GM19240 (cell line): Measurements from ENCODE around the gene CDKN1B.
"Not testable (repeated sequence)": the region's sequence is repeated elsewhere in the genome, so short reads cannot be mapped to it uniquely, and the experiment has no call there.

Experiments used
- DNase-seq: peaks from one replicate; pipeline ENCODE4 v3.0.0; 2011; ENCODE audit warnings: low spot score; ENCODE audit not compliant: insufficient read length

Gene CDKN1B

GRCh38 chr12:12723681-12724420, 6.7 kb downstream of the CDKN1B start:
- DNase-seq, result no peak

- DNase-seq, result no peak
These were observed 7.4 kb downstream of the CDKN1B start for GRCh38 chr12:12724421-12725085.

GRCh38 chr12:12725086-12725955, 8.2 kb downstream of the CDKN1B start:
- DNase-seq, result peak; percentile 60

DNA sequence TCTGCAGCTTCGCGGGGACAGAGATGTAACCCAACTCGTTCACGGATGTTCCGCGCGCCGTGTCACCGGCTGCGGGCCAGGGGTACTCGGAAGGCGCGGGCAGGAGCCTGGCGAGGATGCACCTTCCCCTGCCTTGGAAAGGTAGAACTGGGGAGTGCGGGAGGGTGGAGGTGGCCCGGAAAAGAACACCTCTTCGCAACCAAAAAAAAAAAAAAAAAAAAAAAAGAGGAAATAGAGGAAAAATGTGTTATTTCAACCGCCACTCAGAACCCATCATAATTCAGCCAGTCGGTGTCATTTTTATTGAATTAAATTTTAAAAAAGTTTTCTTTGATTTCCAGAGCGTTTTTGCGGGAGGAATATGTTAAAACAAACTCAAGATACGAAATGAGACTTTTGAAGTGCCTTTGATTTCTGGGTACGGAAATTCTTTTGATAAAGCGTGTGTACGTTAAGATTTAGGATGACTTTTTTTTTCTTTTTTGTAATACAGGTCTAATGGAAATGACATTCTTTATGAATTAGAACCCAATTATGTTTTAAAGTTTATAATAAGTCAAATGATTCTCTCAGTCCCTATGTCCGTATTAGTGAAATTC, 8.9 kb downstream of the CDKN1B start:
- no peak for DNase-seq

DNA sequence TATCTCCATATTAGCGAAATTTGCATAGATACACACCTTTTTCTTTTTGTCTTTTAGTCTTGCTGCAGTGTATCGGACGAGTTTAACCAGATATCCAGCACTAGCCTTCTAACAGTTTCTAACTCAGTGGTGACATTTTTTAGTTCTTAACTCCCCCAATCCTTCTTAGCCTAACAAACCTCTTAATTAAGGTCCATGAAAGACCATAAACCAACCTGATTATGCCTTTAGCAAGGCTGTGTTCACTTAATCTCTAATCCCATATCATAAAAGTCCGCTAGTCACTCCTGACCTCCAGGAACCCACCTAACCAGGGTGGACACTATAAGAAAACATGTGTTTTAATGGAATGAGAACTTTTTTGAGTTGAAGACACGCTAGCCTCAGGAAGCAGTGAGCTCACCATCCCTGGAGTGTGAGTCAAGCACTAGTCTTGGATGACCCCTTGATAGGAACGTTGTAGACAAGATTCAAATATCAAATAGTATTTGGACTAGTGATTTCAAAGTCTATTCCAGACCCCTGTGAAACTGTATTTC, 9.5 kb downstream of the CDKN1B start:
- DNase-seq, result no peak

GRCh38 chr12:12731178-12731577, 14.0 kb downstream of the CDKN1B start:
- no peak for DNase-seq

- DNase-seq, result no peak
These were observed 14.6 kb downstream of the CDKN1B start for GRCh38 chr12:12731785-12732184.

DNA sequence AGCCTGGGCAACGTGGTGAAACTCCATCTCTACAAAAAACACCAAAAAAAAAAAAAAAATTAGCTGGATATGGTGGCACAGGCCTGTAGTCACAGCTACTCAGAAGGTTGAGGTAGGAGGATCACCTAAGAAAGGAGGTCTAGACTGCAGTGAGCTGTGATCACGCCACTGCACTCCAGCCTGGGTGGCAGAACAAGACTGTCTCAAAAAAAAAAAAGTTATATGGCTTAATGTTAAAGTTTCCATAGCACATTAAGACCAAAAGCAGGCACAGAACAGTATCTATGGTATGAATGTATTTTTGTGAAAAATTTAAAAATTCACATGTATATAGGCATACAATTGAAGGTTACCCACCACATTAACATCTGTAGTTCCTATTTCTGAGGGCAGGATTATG, 15.9 kb downstream of the CDKN1B start:
- no peak for DNase-seq

DNA sequence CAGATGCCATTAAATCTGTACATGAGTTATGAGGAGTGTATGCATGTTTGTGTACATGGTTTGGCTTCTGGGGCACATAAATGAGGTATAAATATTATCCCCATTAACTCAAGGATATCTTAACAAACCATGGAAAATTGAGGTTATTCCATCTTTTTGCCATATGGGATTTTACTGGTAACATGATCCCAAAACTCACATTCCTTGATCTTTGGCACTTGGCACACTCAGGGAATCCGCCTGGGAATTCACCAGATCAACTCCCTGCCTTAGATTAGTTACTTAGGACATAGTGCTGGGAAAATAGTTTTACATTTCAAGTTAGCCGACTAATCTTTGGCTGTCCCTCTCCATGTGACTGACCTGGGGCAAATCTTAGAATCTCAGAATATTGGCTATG, 16.9 kb downstream of the CDKN1B start:
- no peak for DNase-seq

DNA sequence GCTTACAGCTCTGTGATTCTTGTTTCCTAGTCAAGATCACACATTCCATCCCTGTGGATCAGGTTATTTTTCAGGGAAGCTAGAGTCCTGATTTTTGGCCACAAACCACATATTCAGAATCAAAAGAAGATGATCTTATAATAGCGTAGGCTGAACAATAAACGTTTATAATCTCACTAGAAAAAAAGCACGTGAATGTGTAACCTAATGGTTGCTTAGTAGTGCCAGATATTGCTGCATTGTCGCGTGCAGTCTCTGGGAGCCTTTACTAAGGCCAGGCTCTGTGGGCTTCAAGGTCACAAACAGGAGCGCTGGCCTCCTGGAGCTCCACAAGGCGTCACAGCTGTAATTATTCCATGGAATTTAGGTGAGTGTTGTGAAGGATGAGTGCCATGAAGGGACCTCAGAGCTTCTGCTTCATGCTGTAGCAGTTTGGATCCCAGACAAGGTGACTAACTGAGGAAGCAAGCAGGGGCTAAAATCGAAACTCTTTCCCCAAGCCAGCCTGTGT, 17.4 kb downstream of the CDKN1B start:
- no peak for DNase-seq

DNA sequence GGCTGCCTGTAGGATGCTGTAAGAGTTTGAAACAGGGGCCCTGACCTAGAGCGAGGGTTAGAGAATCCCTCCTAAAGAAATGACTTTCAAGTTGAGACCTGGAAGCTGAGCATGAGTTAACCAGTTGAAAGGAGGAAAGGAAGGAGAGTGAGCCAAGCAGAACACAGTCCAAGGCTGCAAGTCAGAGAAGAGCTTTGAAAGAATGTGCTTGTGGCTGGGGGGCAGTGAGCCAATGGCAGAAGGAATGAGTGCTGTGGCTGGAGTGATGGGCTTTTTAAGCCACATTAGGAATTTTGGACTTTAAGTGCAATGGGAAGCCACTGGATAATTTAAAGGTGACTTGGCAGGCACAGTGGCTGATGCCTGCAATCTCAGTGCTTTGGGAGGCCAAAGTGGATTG, 18.1 kb downstream of the CDKN1B start:
- DNase-seq, result no peak

DNA sequence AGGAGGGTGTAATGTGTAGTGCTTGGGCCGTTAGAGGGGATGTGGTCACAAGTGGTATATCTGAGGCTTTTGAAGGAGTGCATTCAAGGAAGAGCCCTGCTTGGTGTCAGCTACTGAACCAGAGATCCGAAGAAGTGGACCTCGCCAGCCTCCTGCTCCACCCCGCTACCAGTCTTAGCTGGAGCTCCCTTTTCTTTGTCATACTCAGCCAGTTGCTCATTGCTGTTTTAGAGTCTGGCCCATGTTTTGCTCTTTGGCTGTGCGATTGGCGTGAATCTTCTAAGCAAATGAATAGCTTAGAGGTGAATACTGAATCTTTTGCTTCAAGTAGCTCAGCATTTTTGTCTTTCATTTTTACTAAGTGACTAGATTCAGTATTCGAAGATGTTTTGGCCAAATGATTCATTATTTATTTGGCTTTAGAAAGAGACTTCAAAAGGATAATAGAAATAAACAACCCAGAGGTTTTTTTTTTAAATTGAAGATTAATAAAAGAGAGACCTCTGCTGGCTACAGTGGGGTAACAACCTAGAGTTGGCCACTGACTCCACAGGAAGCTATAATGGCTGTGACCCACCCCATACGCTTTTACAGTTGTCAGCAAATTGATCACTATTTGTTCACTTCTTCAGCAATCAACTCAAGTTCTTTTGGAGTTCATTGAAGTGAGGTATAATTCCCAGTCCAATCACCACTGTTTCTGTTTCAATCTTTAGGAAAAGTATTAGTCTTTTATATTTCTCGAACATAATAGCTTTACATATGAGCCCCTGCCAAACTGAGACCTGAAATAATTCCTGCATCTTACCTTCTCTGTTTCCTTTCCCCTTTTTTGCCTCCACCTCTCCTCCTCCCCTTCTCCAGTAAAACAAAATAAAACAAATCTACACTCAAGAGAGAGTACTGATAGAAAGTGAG, 19.9 kb downstream of the CDKN1B start:
- no peak for DNase-seq

DNA sequence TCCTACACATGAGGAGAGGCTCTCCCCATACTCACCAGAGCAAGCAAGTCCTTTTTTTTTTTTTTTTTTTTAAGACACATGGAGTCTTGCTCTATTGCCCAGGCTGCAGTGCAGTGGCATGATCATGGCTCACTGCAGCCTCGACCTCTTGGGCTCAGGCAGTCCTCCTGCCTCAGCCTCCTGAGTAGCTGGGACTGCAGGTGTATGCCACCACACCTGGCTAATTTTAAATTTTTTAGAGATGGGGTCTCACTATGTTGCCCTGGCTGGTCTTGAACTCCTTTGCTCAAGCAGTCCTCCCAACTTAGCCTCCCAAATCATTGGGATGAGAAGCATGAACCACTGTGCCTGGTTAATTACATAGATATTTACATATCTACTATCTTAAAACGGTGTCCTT, 21.0 kb downstream of the CDKN1B start:
- not testable (repeated sequence) for DNase-seq

GRCh38 chr12:12741660-12742059, 24.5 kb downstream of the CDKN1B start:
- no peak for DNase-seq

DNA sequence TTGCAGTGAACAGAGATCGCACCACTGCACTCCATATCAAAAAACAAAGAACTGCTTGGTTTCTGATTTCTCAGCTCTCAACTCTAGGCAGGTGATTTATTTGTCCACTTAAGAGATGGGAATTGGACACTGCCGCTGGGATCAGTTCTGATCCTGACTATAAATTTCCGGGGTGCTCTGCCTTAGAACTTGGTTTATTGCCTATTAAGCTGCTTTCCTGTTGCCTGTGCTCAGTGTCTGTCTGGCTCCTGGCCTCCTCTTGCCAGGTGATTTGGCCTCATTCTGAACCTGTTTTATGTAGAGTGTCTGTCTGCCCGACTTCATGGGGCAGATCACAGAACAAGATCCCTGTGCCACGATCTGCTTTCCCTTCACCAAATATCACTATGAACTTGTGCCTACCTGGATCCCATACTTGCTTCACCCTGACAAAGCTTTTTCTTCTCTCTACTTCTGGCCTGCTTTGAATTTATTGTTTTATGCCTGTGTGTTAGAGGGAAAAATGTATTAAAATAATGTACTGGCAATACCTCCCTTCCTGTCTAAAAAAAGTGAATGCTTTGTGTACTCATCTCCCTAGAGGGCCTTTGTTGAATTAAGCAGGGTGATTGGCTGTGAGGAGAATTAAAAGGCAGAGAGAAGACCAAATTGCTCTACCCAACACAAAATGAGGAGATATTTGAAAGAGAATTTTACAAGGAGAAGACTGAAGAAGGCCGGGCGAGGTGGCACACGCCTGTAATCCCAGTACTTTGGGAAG, 27.6 kb downstream of the CDKN1B start:
- DNase-seq, result no peak

GRCh38 chr12:12745576-12746211, 28.5 kb downstream of the CDKN1B start:
- no peak for DNase-seq

DNA sequence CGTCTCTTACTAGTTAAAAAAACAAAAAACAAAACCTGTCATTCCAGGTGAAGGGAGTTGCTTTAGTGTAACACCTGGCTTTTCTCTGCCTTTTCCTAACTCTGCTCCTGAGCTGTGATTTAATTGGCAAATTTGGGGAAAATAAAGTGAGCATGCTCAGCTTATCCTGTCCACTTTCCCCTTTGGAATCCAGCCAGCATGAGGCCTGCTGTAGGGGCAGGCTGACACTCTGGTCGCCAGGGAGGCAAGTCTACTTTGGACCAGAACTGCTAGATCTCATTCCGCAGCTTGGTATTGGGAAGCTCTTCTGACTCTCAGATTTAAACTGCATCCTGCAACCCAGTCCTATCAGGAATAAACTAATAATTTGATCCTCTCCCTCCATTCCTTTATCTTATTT, 30.1 kb downstream of the CDKN1B start:
- no peak for DNase-seq

GRCh38 chr12:12748044-12748443, 30.9 kb downstream of the CDKN1B start:
- no peak for DNase-seq

DNA sequence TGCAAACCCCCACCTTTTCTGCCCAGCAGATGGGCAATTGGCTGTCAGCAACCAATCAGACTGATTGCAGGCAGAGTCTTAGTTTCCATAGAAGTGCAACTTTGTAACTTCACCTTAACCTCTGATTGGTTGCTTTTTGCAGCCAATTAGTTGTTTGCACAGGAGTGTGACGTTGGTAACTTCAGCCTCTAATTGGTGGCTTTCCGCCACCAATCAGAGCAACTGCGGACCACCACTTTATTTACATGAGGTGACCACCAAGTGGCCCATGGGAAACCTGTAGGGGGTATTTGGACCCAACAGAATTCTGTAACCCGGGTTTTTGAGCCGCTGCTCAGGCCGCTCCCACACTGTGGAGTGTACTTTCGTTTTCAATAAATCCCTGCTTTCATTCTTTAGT, 32.3 kb downstream of the CDKN1B start:
- DNase-seq, result no peak
